ENCODE data around the gene SLAMF7. TPM values are rescaled to one million over a fixed set of nuclear protein-coding genes. Genes with fewer than 3 reads are reported as not detected.

The SLAMF7 gene
- total and polyA plus RNA-seq, 10 of the 15 experiments (the other 5 are each of a cell fraction or from before 2014, with no cell fraction given), result 66.6 to 284 (median 108) TPM

- TF ChIP-seq MLLT1 (IDR thresholded peaks at IDR 0.05), result peak; percentile 81
- TF ChIP-seq ETV6 (conservative IDR thresholded peaks at IDR 0.05 in 1 of 2, IDR thresholded peaks at IDR 0.05 in 1 of 2; ENCODE audit: borderline replicate concordance in 1 of 2, low read depth in 1 of 2), result peak in 1 of 2 experiments; percentile 86; a peak in 2 of 4 replicates
- TF ChIP-seq RUNX3 (IDR thresholded peaks at IDR 0.05; ENCODE audit: low read length), result peak; percentile 37; the same call in 1 of the 2 replicates
- TF ChIP-seq BHLHE40 (IDR thresholded peaks at IDR 0.05; ENCODE audit: borderline replicate concordance in 1 of 2, low read depth in 2 of 2, low read length in 1 of 2), result peak; percentile 3 to 9; a peak in 1 of 4 replicates
- no peak for TF ChIP-seq NFYA (IDR thresholded peaks at IDR 0.05; ENCODE audit: borderline replicate concordance, low read depth, low read length)
- TF ChIP-seq SUPT20H (IDR thresholded peaks at IDR 0.05; ENCODE audit: borderline replicate concordance, control insufficient read depth, low read depth, low read length), result no peak
- peak; percentile 29; the same call in 1 of the 2 replicates for TF ChIP-seq SIN3A (IDR thresholded peaks at IDR 0.05; ENCODE audit: low read depth, low read length)
- TF ChIP-seq KLF5 (IDR thresholded peaks at IDR 0.05; ENCODE audit: partially characterized antibody), result no peak
- no peak for TF ChIP-seq NBN (IDR thresholded peaks at IDR 0.05)
- no peak for TF ChIP-seq HCFC1 (IDR thresholded peaks at IDR 0.05; ENCODE audit: low read length)
- 0 out of 2 replicates have a peak, but pooled peaks have one; percentile 71 for TF ChIP-seq CHD1 (IDR thresholded peaks at IDR 0.05; ENCODE audit: low read depth, low read length)
- peak; percentile 53 for TF ChIP-seq IKZF1 (conservative IDR thresholded peaks at IDR 0.05)
- no peak for TF ChIP-seq SUZ12 (IDR thresholded peaks at IDR 0.05; ENCODE audit: unreplicated experiment)
Observed at GRCh38 chr1:160707236-160708064, 31.6 kb upstream of the SLAMF7 start (continued).

All from GM12878 (cell line).